Breast epithelium (tissue), 4 donors: ENCODE measurements around the gene CNFN. TPM values are rescaled to one million over a fixed set of nuclear protein-coding genes. Genes with fewer than 3 reads are reported as not detected.
"Not testable (repeated sequence)": the region's sequence is repeated elsewhere in the genome, so short reads cannot be mapped to it uniquely, and the experiment has no call there.

ENCODE experiments used
- DNase-seq, 2 donors: peaks; one replicate each; pipeline ENCODE4 v3.0.0-alpha.2; 2019; ENCODE audit warnings: low spot score in 2 of 2
- H3K27ac ChIP-seq, 2 donors: fragments of 200-600 bp; sonication (generic) in 1 of 2; one replicate each; pipeline ENCODE4 v1.5.1; 2016 to 2019; ENCODE audit warnings: mild to moderate bottlenecking in 1 of 2
- H3K27me3 ChIP-seq, 2 donors: fragments of 200-600 bp; sonication (generic) in 1 of 2; one replicate each; pipeline versions ENCODE4 v1.5.1 to v1.6.0; 2017 to 2019; ENCODE audit warnings: control low read depth in 1 of 2, mild to moderate bottlenecking in 1 of 2
- H3K36me3 ChIP-seq: fragments of 200-600 bp; one replicate; pipeline ENCODE4 v1.5.1; 2019
- H3K4me1 ChIP-seq, 2 donors: fragments of 200-600 bp; sonication (generic); one replicate each; pipeline ENCODE4 v1.5.1; 2016 to 2019; ENCODE audit warnings: control low read depth in 1 of 2
- H3K4me3 ChIP-seq, 3 donors: fragments of 200-600 bp; sonication (generic); 1 replicate in 2 of 3; 2 replicates in 1 of 3; pipeline ENCODE4 v1.5.1; 2016 to 2019; ENCODE audit warnings: mild to moderate bottlenecking in 3 of 3, moderate library complexity in 2 of 3
- H3K9me3 ChIP-seq, 2 donors: fragments of 200-600 bp; sonication (generic) in 1 of 2; one replicate each; pipeline ENCODE4 v1.5.1; 2016 to 2019; ENCODE audit warnings: control low read depth in 1 of 2
- CTCF ChIP-seq, 3 donors: fragments of 450-650 bp; IDR thresholded peaks; one replicate each; pipeline ENCODE4 v1.5.1; 2016 to 2017; ENCODE audit warnings: antibody characterized with exemption in 3 of 3, mild to moderate bottlenecking in 3 of 3, moderate library complexity in 3 of 3
- POLR2A ChIP-seq: fragments of 450-650 bp; IDR thresholded peaks from one replicate; pipeline ENCODE4 v1.6.1; 2016; ENCODE audit warnings: antibody characterized with exemption, mild to moderate bottlenecking, moderate library complexity
- POLR2AphosphoS5 ChIP-seq, 3 donors: sonication (generic); formaldehyde crosslinking; IDR thresholded peaks; one replicate each; pipeline ENCODE4 v1.6.1; 2017; ENCODE audit warnings: antibody characterized with exemption in 3 of 3
- intact Hi-C: fragments of 100-400 bp; cut with DNase I; formaldehyde crosslinking; loops from one replicate; pipeline ENCODE4 v1.15.1; 2023; ENCODE audit warnings: low total_unique reads
- total RNA-seq, 3 donors: library from RNA; depleted of rRNA; stranded (reverse); fragments of >200 nt; gene quantifications; one replicate each; pipeline ENCODE4 v1.1.0, GENCODE V29; 2016

Gene CNFN
- total RNA-seq, 3 donors from 2014 or later, result 2.6 to 4.8 (median 3.0) TPM

DNA sequence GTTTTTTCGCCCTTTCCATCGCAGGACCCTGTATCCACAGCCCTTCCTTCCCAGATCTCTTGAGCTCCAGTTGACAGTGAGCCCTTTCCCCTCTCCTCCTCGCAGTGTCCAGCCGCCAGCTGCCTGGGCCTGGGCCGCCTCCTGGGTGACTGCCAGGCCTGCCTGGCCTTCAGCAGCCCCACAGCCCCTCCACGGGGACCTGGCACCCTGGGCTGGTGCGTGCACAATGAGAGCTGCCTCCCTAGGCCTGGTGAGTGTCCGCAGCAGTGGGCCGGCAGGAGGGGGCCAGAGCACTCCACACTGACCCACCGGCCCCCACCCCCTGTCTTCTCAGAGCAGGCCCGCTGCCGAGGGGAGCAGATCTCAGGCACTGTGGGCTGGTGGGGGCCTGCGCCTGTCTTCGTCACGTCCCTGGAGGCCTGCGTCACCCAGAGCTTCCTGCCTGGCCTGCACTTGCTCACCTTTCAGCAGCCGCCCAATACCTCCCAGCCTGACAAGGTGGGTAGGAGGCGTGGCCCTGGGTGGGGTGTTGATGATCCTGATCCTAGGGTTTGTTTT is 45.7 kb downstream of the CNFN start:
- Histone ChIP-seq H3K4me3 (no peak overlapping the region), H3K9me3 (no peaks in the 10 kb centered on the region), H3K27me3 (no peaks in the 10 kb centered on the region), H3K4me1 (no peaks in the 10 kb centered on the region), H3K27ac (no peak overlapping the region), H3K36me3 (no peaks in the 10 kb centered on the region)
- TF ChIP-seq CTCF (IDR thresholded peaks at IDR 0.05), result no peak
- TF ChIP-seq POLR2A, result no peak
- no peak for TF ChIP-seq POLR2AphosphoS5 (IDR thresholded peaks at IDR 0.05)
- intact Hi-C loops, result no loop called here
- DNase-seq, result no peak

DNA sequence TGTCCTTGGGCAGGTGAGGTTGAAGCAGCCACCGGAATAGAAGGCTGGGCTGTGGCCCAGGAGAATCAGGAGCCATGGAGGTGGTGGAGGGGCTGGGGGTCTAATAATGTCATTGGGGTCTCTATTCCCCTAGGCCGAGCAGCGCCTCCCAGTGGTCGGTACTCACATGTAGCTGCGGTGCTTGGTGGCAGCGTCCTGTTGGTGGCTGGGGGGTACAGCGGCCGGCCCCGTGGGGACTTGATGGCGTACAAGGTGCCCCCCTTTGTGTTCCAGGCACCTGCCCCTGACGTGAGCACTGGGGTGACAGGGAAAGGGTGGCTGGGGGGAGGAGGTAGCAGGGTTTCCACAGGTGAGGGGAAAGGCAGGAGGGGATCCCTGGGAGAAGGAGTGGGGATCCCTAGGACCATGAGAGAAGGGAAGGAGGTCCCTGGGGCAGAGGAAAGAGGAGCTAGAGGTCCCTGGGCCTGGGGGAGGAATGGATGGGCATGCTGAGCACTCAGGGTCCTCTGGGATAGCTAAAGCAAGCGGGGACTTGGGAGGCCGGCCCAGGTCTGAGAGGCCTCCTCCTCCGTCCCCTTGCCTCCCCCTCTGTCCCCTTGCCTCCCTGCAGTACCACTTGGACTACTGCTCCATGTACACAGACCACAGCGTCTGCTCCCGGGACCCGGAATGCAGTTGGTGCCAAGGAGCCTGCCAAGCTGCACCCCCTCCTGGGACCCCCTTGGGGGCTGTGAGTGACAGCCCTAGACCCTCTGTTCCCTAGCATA is 46.6 kb downstream of the CNFN start:
- no peaks in the 10 kb centered on the region for H3K4me1 ChIP-seq
- no peaks in the 10 kb centered on the region for H3K9me3 ChIP-seq
- no peak overlapping the region for H3K27ac ChIP-seq
- no peak overlapping the region for H3K4me3 ChIP-seq
- H3K36me3 ChIP-seq, result no peaks in the 10 kb centered on the region
- intact Hi-C loops, result no loop called here
- H3K27me3 ChIP-seq, result no peaks in the 10 kb centered on the region
- DNase-seq, result no peak
- no peak for TF ChIP-seq POLR2AphosphoS5 (IDR thresholded peaks at IDR 0.05)

GRCh38 chr19:42339922-42340321 is 50.2 kb downstream of the CNFN start:
- intact Hi-C loops, H3K4me3 ChIP-seq, H3K27me3 ChIP-seq, H3K27ac ChIP-seq, H3K9me3 ChIP-seq, H3K36me3 ChIP-seq, H3K4me1 ChIP-seq, DNase-seq: not testable (repeated sequence)

DNA sequence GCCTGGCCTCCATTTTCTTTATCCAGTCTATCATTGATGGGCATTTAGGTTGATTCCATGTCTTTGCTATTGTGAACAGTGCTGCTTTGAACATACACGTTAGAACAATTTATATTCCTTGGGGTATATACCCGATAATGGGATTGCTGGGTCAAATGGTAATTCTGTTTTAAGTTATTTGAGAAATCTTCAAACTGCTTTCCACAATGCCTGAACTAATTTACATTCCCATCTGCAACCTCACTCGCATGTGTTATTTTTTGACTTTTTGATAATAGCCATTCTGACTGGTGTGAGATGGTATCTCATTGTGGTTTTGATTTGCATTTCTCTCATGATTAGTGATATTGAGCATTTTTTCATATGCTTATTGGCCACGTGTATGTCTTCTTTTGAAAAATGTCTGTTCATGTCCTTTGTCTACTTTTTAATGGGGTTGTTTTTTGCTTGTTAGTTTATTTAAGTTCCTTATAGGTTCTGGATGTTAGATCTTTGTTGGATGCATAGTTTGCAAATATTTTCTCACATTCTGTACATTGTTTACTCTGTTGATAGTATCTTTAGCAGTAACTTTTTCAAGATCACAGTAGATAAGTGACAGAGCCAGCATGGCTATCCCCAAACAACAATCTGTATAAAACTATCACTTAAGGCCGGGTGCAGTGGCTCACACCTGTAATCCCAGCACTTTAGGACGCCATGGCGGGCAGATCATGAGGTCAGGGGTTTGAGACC is 50.8 kb downstream of the CNFN start:
- H3K4me3 ChIP-seq, DNase-seq, H3K27ac ChIP-seq, intact Hi-C loops, H3K9me3 ChIP-seq, H3K36me3 ChIP-seq, H3K27me3 ChIP-seq, H3K4me1 ChIP-seq: not testable (repeated sequence)

Other genes starting within 250 kb of the CNFN start
- gene DEDD2, start 172.6 kb downstream of the CNFN start, total RNA-seq, result 10 to 100 TPM; 31.4 to 64.0 (median 37.0) TPM
- 1 to 10 TPM; 4.0 to 6.9 (median 6.0) TPM for gene ZNF526, start 170.0 kb downstream of the CNFN start, total RNA-seq
- 10 to 100 TPM; 18.7 to 22.1 (median 19.8) TPM for gene GSK3A, start 147.7 kb downstream of the CNFN start, total RNA-seq
- gene ERF, start 135.2 kb downstream of the CNFN start, total RNA-seq, result 10 to 100 TPM; 11.4 to 38.6 (median 24.3) TPM
- gene CIC, start 121.0 kb downstream of the CNFN start, total RNA-seq, result 10 to 100 TPM; 20.2 to 25.6 (median 24.9) TPM
- gene PRR19, start 88.2 kb downstream of the CNFN start, total RNA-seq, result 1 to 10 TPM in 1 of 3 donors, under 1 TPM in 2; 0.33 to 2.6 (median 0.48) TPM
- 10 to 100 TPM in 2 of 3 donors, 1 to 10 TPM in 1; 7.5 to 32.4 (median 28.5) TPM for gene PAFAH1B3, start 87.7 kb downstream of the CNFN start, total RNA-seq
- under 1 TPM in 2 of 3 donors, not detected in 1; 0.33 to 0.59 TPM for gene TMEM145, start 77.0 kb downstream of the CNFN start, total RNA-seq
- gene MEGF8, start 64.7 kb downstream of the CNFN start, total RNA-seq, result 10 to 100 TPM in 2 of 3 donors, 1 to 10 TPM in 1; 9.7 to 15.5 (median 10.8) TPM
- gene LIPE, start 37.1 kb upstream of the CNFN start, total RNA-seq, result 1,000 to 10,000 TPM in 1 of 3 donors, 100 to 1,000 TPM in 2; 152 to 1,550 (median 380) TPM
- gene CXCL17, start 52.6 kb upstream of the CNFN start, total RNA-seq, result 1 to 10 TPM in 2 of 3 donors, not detected in 1; 2.2 to 2.9 TPM
- 10 to 100 TPM in 2 of 3 donors, under 1 TPM in 1; 0.64 to 33.4 (median 12.3) TPM for gene CEACAM1, start 138.2 kb upstream of the CNFN start, total RNA-seq
- not detected for gene CEACAM8, start 204.6 kb upstream of the CNFN start, total RNA-seq